Panc1 (cell line): ENCODE results near the gene ACOXL. TPM values are rescaled to one million over a fixed set of nuclear protein-coding genes. Genes with fewer than 3 reads are reported as not detected.

ENCODE experiments used
- ATAC-seq: fragments of 200-7000 bp; cut with Tn5 transposase; 2 replicates; pipeline ENCODE4 v1.9.1; 2020; ENCODE audit warnings: mild to moderate bottlenecking, moderate library complexity
- BruUV-seq: library from RNA; stranded (reverse); fragments of 400-500 nt; replicated peaks from 2 replicates; lab custom pipeline; 2021; lab: Mats Ljungman, UMichigan
- CTCF ChIA-PET: fragments of 300-600 bp; sonication (Branson Sonifier 250); formaldehyde crosslinking; loops from one replicate; lab custom pipeline; 2022; ENCODE audit warnings: antibody characterized with exemption; lab: Charles Lee
- POLR2A ChIA-PET: fragments of 300-600 bp; sonication (Branson Sonifier 250); formaldehyde crosslinking; loops from one replicate; lab custom pipeline; 2022; ENCODE audit warnings: antibody characterized with exemption; lab: Charles Lee
- DNase-seq: peaks from one replicate; pipeline ENCODE4 v3.0.0-alpha.2; 2010; ENCODE audit warnings: low read depth, low spot score
- H3K27ac ChIP-seq: 2 replicates; pipeline ENCODE4 v1.5.1; 2011; ENCODE audit warnings: mild to moderate bottlenecking, low read length, inconsistent platforms
- H3K27me3 ChIP-seq: fragments of 200-500 bp; sonication (Bioruptor generic); 2 replicates; pipeline ENCODE4 v1.6.0; 2014; ENCODE audit warnings: low read length, inconsistent platforms; ENCODE audit not compliant: control insufficient read depth, insufficient read depth
- H3K36me3 ChIP-seq: fragments of 200-500 bp; sonication (Bioruptor generic); 2 replicates; pipeline ENCODE4 v1.5.1; 2014; ENCODE audit warnings: inconsistent platforms, mild to moderate bottlenecking, low read length, moderate library complexity; ENCODE audit not compliant: control insufficient read depth, insufficient read depth
- H3K4me1 ChIP-seq: 2 replicates; pipeline ENCODE4 v1.5.1; 2011; ENCODE audit warnings: inconsistent platforms, mild to moderate bottlenecking, low read length, moderate library complexity; ENCODE audit not compliant: control insufficient read depth, insufficient read depth
- H3K4me3 ChIP-seq, 2 experiments: 2 replicates each; pipeline ENCODE4 v1.5.1; 2011 to 2012; ENCODE audit warnings: low read depth in 2 of 2, low read length in 2 of 2, mild to moderate bottlenecking in 2 of 2, inconsistent platforms in 1 of 2, moderate library complexity in 1 of 2
- H3K9me3 ChIP-seq: fragments of 200-500 bp; sonication (Bioruptor generic); 2 replicates; pipeline ENCODE4 v1.5.1; 2014; ENCODE audit warnings: low read depth, mild to moderate bottlenecking, inconsistent platforms, low read length, moderate library complexity; ENCODE audit not compliant: control insufficient read depth, insufficient read depth
- POLR2AphosphoS5 ChIP-seq: IDR thresholded peaks from 2 replicates; pipeline ENCODE4 v1.6.1; 2012; ENCODE audit warnings: mild to moderate bottlenecking, low read depth, low read length, moderate library complexity
- SIN3A ChIP-seq: IDR thresholded peaks from 2 replicates; pipeline ENCODE4 v1.6.1; 2012; ENCODE audit warnings: low read depth, mild to moderate bottlenecking, low read length, moderate library complexity, borderline replicate concordance; ENCODE audit not compliant: insufficient read depth
- TCF7L2 ChIP-seq: IDR thresholded peaks from 2 replicates; pipeline ENCODE4 v1.6.1; 2011; ENCODE audit warnings: mild to moderate bottlenecking, low read depth, low read length, inconsistent platforms
- in situ Hi-C: cut with HindIII; loops from 2 replicates; pipeline ENCODE4 v1.10.0; 2016; ENCODE audit warnings: low sequenced_read_pairs, low pct_unique_long_range_greater_than_20kb
- intact Hi-C: fragments of 100-400 bp; cut with micrococcal nuclease; formaldehyde crosslinking; loops from one replicate; pipeline ENCODE4 v1.10.0; 2022; ENCODE audit not compliant: unreplicated experiment
- total RNA-seq: library from RNA; stranded (reverse); gene quantifications from one replicate; pipeline ENCODE4 v1.2.1, GENCODE V29; 2021; ENCODE audit not compliant: unreplicated experiment
- TF ChIP-seq, protein P1 (sequence below), 2 experiments: IDR thresholded peaks; 2 replicates each; pipeline ENCODE4 v1.6.1; 2011 to 2012; ENCODE audit warnings: low read depth in 2 of 2, control low read depth in 1 of 2, low read length in 1 of 2, mild to moderate bottlenecking in 1 of 2, moderate library complexity in 1 of 2; ENCODE audit not compliant: insufficient read depth in 1 of 2
- TF ChIP-seq, protein P2 (sequence below): fragments of 450-650 bp; IDR thresholded peaks from 2 replicates; pipeline ENCODE4 v1.5.1; 2017; ENCODE audit warnings: mild to moderate bottlenecking

ACOXL gene
- total RNA-seq, 1 experiment from 2014 or later, result 4.9 TPM

DNA sequence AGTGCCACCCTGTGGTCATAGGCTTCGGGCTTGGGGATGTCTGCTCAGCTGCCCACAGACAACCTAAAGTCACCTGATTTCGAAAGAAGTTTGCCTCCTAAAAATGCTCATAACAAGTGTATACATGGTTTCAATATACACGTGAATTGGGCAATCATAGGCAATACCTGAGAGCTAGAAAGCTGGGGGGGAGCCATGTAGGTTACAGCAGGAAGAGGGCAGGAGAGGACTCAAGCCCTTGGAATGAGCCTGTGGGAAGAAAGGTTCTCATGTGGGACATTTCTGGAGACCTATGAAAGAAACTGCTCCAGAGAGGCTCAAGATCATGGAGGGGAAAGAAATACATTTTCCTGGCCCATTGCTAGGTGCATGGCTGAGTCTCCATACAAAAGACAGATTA lies 109.7 kb downstream of the ACOXL start:
- H3K9me3 ChIP-seq, result no peaks in the 10 kb centered on the region
- H3K27ac ChIP-seq, result no peak overlapping the region
- ChIA-PET POLR2A (no interaction called here), CTCF (no interaction called here)
- H3K36me3 ChIP-seq, result no peaks in the 10 kb centered on the region
- ATAC-seq (no peak), DNase-seq (no peak)
- BruUV-seq, result no TSS peak
- H3K4me1 ChIP-seq, result no peaks in the 10 kb centered on the region
- intact Hi-C loops, result no loop called here
- no peak for TF ChIP-seq POLR2AphosphoS5
- TF ChIP-seq TCF7L2, result no peak
- peaks cover 2% of the 10 kb centered on the region; the same call in 1 of the 2 replicates for H3K27me3 ChIP-seq
- H3K4me3 ChIP-seq, result no peak overlapping the region
- in situ Hi-C loops, result no loop called here

DNA sequence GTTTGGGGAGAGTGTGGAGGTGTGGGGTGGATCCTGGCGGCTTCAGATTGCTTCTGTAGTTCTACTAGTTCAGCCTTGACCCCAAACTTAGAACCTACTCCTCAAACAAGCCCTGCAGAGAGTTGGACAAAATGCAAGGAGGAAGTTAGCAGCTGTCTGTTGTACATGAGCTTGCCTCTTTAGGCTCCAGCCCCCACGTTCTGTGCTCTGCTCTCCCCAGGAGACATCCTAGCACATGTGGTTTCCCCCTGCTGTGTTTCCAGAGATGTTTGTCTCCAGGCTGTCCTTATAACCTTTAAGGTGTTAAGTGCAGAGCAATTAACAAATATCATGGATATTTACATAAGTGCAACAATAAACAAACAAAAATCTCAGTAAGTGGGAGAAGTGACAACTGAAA lies 111.1 kb downstream of the ACOXL start:
- Histone ChIP-seq H3K36me3 (no peaks in the 10 kb centered on the region), H3K27me3 (peaks cover 2% of the 10 kb centered on the region; the same call in 1 of the 2 replicates), H3K27ac (no peak overlapping the region), H3K9me3 (no peaks in the 10 kb centered on the region), H3K4me3 (no peak overlapping the region), H3K4me1 (no peaks in the 10 kb centered on the region)
- ChIA-PET CTCF (no interaction called here), POLR2A (no interaction called here)
- in situ Hi-C loops, result no loop called here
- BruUV-seq, result no TSS peak
- TF ChIP-seq, protein P1, sequence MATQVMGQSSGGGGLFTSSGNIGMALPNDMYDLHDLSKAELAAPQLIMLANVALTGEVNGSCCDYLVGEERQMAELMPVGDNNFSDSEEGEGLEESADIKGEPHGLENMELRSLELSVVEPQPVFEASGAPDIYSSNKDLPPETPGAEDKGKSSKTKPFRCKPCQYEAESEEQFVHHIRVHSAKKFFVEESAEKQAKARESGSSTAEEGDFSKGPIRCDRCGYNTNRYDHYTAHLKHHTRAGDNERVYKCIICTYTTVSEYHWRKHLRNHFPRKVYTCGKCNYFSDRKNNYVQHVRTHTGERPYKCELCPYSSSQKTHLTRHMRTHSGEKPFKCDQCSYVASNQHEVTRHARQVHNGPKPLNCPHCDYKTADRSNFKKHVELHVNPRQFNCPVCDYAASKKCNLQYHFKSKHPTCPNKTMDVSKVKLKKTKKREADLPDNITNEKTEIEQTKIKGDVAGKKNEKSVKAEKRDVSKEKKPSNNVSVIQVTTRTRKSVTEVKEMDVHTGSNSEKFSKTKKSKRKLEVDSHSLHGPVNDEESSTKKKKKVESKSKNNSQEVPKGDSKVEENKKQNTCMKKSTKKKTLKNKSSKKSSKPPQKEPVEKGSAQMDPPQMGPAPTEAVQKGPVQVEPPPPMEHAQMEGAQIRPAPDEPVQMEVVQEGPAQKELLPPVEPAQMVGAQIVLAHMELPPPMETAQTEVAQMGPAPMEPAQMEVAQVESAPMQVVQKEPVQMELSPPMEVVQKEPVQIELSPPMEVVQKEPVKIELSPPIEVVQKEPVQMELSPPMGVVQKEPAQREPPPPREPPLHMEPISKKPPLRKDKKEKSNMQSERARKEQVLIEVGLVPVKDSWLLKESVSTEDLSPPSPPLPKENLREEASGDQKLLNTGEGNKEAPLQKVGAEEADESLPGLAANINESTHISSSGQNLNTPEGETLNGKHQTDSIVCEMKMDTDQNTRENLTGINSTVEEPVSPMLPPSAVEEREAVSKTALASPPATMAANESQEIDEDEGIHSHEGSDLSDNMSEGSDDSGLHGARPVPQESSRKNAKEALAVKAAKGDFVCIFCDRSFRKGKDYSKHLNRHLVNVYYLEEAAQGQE (IDR thresholded peaks at IDR 0.05; ENCODE audit: insufficient read depth in 1 of 2, low read depth in 2 of 2, low read length in 1 of 2), result no peak
- TF ChIP-seq TCF7L2 (no peak), SIN3A (no peak), POLR2AphosphoS5 (no peak)
- TF ChIP-seq, protein P2, sequence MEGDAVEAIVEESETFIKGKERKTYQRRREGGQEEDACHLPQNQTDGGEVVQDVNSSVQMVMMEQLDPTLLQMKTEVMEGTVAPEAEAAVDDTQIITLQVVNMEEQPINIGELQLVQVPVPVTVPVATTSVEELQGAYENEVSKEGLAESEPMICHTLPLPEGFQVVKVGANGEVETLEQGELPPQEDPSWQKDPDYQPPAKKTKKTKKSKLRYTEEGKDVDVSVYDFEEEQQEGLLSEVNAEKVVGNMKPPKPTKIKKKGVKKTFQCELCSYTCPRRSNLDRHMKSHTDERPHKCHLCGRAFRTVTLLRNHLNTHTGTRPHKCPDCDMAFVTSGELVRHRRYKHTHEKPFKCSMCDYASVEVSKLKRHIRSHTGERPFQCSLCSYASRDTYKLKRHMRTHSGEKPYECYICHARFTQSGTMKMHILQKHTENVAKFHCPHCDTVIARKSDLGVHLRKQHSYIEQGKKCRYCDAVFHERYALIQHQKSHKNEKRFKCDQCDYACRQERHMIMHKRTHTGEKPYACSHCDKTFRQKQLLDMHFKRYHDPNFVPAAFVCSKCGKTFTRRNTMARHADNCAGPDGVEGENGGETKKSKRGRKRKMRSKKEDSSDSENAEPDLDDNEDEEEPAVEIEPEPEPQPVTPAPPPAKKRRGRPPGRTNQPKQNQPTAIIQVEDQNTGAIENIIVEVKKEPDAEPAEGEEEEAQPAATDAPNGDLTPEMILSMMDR, result no peak
- ATAC-seq (no peak), DNase-seq (no peak)
- intact Hi-C loops, result no loop called here

DNA sequence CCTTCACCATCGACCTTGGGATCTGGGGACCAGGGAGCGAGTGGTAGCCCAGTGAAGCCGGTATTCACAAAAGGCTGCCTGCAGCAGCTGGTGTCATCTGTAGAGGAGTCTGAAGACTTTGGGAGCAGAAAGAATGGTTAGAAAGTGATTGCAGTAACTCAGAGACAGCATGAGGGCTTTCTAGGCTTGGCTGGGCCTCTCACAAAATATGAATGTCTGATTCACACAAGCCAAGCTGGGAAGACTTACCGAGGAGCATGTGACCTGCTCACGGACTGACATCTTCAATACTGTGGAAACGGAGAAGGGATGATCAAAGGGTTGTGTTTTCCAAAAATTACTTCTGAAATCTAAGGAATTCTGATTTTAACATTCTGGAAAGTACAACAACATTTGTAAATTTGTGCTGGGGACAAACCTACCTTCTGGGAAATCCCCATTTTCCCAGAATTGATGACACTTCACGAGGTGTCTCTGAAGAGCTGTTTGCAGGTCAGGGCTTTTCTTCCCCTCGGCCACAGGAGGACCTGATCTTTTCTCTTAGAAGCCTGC lies 111.7 kb downstream of the ACOXL start:
- no peak for ATAC-seq
- Histone ChIP-seq H3K4me3 (no peak overlapping the region), H3K27ac (no peak overlapping the region), H3K4me1 (no peaks in the 10 kb centered on the region), H3K9me3 (no peaks in the 10 kb centered on the region), H3K27me3 (peaks cover 2% of the 10 kb centered on the region; the same call in 1 of the 2 replicates), H3K36me3 (no peaks in the 10 kb centered on the region)
- ChIA-PET POLR2A (no interaction called here), CTCF (no interaction called here)
- intact Hi-C loops, result no loop called here
- TF ChIP-seq TCF7L2 (no peak), POLR2AphosphoS5 (no peak)
- in situ Hi-C loops, result no loop called here
- no peak for DNase-seq
- no TSS peak for BruUV-seq
